SH-SY5Y (cell line): ENCODE data around the gene CCDC71L.

Experiments used
- GATA2 ChIP-seq: IDR thresholded peaks from 2 replicates; pipeline ENCODE4 v1.6.1; 2011; ENCODE audit warnings: mild to moderate bottlenecking, low read depth, low read length
- GATA3 ChIP-seq: IDR thresholded peaks from 2 replicates; pipeline ENCODE4 v1.6.1; 2011; ENCODE audit warnings: low read depth, mild to moderate bottlenecking, low read length, moderate library complexity

DNA sequence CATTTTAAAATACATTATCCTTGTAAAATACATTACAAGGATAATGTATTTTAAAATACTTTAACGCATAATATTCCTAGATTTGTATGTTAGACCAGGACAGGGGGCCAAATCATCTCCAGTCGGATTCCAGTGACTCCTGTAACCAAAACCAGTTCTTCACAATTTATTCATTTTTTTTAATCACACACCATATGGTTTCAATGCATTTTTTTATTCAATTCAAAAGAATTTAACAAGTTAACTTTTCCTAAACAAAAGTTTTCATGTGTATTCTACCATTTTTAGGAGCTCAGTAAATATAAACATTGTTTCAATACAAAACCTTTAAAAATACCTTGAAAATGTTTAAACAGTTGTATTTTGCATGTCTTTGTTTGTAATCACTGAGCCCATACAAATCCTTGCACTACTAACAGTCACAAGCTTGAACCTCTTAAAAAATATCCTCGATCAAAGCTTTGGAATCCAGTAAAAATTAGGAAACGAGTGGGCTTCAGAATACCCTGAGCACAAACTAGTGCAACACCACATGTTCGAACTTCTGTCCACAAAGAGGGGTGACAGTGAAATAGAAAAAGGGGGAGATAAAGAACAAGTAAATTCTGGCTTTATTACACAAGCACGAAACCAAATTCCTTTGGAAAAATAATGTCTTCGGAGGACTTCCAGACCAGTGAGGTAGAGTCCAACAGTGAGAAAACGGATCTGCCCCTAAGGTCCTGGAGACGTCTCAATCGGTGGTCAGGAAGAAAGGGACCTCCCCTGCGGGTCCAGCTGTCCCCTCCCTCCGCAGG lies 1.6 kb downstream of the CCDC71L start:
- TF ChIP-seq GATA2, result no peak
- TF ChIP-seq GATA3, result no peak
